Hepatocyte (in vitro differentiated cells): ENCODE results near the gene KRT16. TPM values are rescaled to one million over a fixed set of nuclear protein-coding genes. Genes with fewer than 3 reads are reported as not detected.

Experiments used
- DNase-seq: peaks from one replicate; pipeline ENCODE4 v3.0.0-alpha.2; 2016; ENCODE audit warnings: low spot score
- H2AFZ ChIP-seq: fragments of 200-600 bp; sonication (generic); 2 replicates; pipeline ENCODE4 v1.6.0; 2016; ENCODE audit warnings: antibody characterized with exemption, mild to moderate bottlenecking
- H3K27ac ChIP-seq: fragments of 200-600 bp; sonication (generic); 2 replicates; pipeline ENCODE4 v1.5.1; 2016; ENCODE audit warnings: mild to moderate bottlenecking
- H3K27me3 ChIP-seq: fragments of 200-600 bp; sonication (generic); 2 replicates; pipeline ENCODE4 v1.6.1; 2016
- H3K36me3 ChIP-seq: fragments of 200-600 bp; sonication (generic); replicated peaks from 2 replicates; pipeline ENCODE4 v1.5.1; 2016; ENCODE audit warnings: low read depth; ENCODE audit not compliant: insufficient read depth
- H3K4me1 ChIP-seq: fragments of 200-600 bp; sonication (generic); 2 replicates; pipeline ENCODE4 v1.5.1; 2016; ENCODE audit warnings: mild to moderate bottlenecking, moderate library complexity; ENCODE audit not compliant: insufficient read depth
- H3K4me2 ChIP-seq: fragments of 200-600 bp; sonication (generic); 2 replicates; pipeline ENCODE4 v1.6.0; 2016
- H3K4me3 ChIP-seq: fragments of 200-600 bp; sonication (generic); 2 replicates; pipeline ENCODE4 v1.5.1; 2016; ENCODE audit warnings: mild to moderate bottlenecking
- H3K79me2 ChIP-seq: fragments of 200-600 bp; sonication (generic); 2 replicates; pipeline ENCODE4 v1.6.0; 2017; ENCODE audit warnings: mild to moderate bottlenecking
- H3K9me2 ChIP-seq: fragments of 200-600 bp; sonication (generic); replicated peaks from 2 replicates; pipeline ENCODE4 v1.6.0; 2017; ENCODE audit warnings: mild to moderate bottlenecking; ENCODE audit not compliant: insufficient read depth
- H3K9me3 ChIP-seq: fragments of 200-600 bp; sonication (generic); 2 replicates; pipeline ENCODE4 v1.5.1; 2016; ENCODE audit warnings: low read depth, mild to moderate bottlenecking
- H4K20me1 ChIP-seq: fragments of 200-600 bp; sonication (generic); 2 replicates; pipeline ENCODE4 v1.6.0; 2016; ENCODE audit warnings: mild to moderate bottlenecking; ENCODE audit not compliant: insufficient read depth, poor library complexity, severe bottlenecking
- EZH2 ChIP-seq: fragments of 200-600 bp; sonication (generic); IDR thresholded peaks from 2 replicates; pipeline ENCODE4 v1.6.1; 2016; ENCODE audit warnings: antibody characterized with exemption, mild to moderate bottlenecking, borderline replicate concordance
- EZH2phosphoT487 ChIP-seq: fragments of 200-600 bp; sonication (generic); IDR thresholded peaks from one replicate; pipeline ENCODE4 v1.6.1; 2018; ENCODE audit warnings: antibody characterized with exemption, mild to moderate bottlenecking, low read depth, moderate library complexity; ENCODE audit not compliant: unreplicated experiment, severe bottlenecking
- WGBS: methylation state at CpG from one replicate; pipeline ENCODE4 v1.1.6; 2016; ENCODE audit warnings: low lambda C conversion rate; ENCODE audit errors: missing lambda C conversion rate; 5-methylcytosine and 5-hydroxymethylcytosine counted together
- polyA plus RNA-seq: library from polyadenylated mRNA; unstranded; fragments of >200 nt; fragmentation: Nextera tagmentation; extraction: Ambion mirVana; gene quantifications from 2 replicates; pipeline ENCODE4 v1.2.1, GENCODE V29; 2016
- total RNA-seq: library from RNA; depleted of rRNA; stranded (reverse); fragments of >200 nt; gene quantifications from 2 replicates; pipeline ENCODE4 v1.2.3, GENCODE V29; 2014
- TF ChIP-seq, protein P1 (sequence below): fragments of 200-600 bp; sonication (generic); IDR thresholded peaks from 2 replicates; pipeline ENCODE4 v1.5.1; 2016; ENCODE audit warnings: antibody characterized with exemption, mild to moderate bottlenecking; ENCODE audit not compliant: poor library complexity

The KRT16 gene
- total and polyA plus RNA-seq, 2 experiments from 2014 or later = 0.90 to 2.5 TPM

GRCh38 chr17:41639492-41640473 lies 27.2 kb upstream of the KRT16 start:
- DNase-seq = no peak
- peaks cover 16% of the 10 kb centered on the region for H3K4me1 ChIP-seq
- H3K27me3 ChIP-seq = no peaks in the 10 kb centered on the region
- no peaks in the 10 kb centered on the region for H3K9me2 ChIP-seq
- 89% methylated on average over 7 of the region's 7 CpGs for WGBS
- H3K4me3 ChIP-seq = no peak overlapping the region
- H3K79me2 ChIP-seq = no peaks in the 10 kb centered on the region
- no peak overlapping the region for H2AFZ ChIP-seq
- no peak overlapping the region for H3K4me2 ChIP-seq
- H3K27ac ChIP-seq = no peak overlapping the region
- TF ChIP-seq, protein P1, sequence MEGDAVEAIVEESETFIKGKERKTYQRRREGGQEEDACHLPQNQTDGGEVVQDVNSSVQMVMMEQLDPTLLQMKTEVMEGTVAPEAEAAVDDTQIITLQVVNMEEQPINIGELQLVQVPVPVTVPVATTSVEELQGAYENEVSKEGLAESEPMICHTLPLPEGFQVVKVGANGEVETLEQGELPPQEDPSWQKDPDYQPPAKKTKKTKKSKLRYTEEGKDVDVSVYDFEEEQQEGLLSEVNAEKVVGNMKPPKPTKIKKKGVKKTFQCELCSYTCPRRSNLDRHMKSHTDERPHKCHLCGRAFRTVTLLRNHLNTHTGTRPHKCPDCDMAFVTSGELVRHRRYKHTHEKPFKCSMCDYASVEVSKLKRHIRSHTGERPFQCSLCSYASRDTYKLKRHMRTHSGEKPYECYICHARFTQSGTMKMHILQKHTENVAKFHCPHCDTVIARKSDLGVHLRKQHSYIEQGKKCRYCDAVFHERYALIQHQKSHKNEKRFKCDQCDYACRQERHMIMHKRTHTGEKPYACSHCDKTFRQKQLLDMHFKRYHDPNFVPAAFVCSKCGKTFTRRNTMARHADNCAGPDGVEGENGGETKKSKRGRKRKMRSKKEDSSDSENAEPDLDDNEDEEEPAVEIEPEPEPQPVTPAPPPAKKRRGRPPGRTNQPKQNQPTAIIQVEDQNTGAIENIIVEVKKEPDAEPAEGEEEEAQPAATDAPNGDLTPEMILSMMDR = no peak
- TF ChIP-seq EZH2 (no peak), EZH2phosphoT487 (no peak)
- H3K9me3 ChIP-seq = no peaks in the 10 kb centered on the region
- no peaks in the 10 kb centered on the region for H4K20me1 ChIP-seq
- no peaks in the 10 kb centered on the region for H3K36me3 ChIP-seq

- no peak for DNase-seq
- Histone ChIP-seq H3K79me2 (no peaks in the 10 kb centered on the region), H3K27ac (no peak overlapping the region), H3K9me2 (no peaks in the 10 kb centered on the region), H3K9me3 (no peaks in the 10 kb centered on the region), H4K20me1 (no peaks in the 10 kb centered on the region), H3K4me2 (no peak overlapping the region), H2AFZ (no peak overlapping the region), H3K4me3 (no peak overlapping the region), H3K27me3 (no peaks in the 10 kb centered on the region), H3K4me1 (peaks cover 19% of the 10 kb centered on the region), H3K36me3 (no peaks in the 10 kb centered on the region)
- TF ChIP-seq, protein P1 = no peak
- TF ChIP-seq EZH2 (no peak), EZH2phosphoT487 (no peak)
- 85% methylated on average over 6 of the region's 6 CpGs for WGBS
These were observed 26.4 kb upstream of the KRT16 start for GRCh38 chr17:41638941-41639340.

- 83% methylated on average over 4 of the region's 5 CpGs for WGBS
- H3K79me2 ChIP-seq = no peaks in the 10 kb centered on the region
- H3K9me3 ChIP-seq = no peaks in the 10 kb centered on the region
- no peaks in the 10 kb centered on the region for H3K9me2 ChIP-seq
- peaks cover 19% of the 10 kb centered on the region for H3K4me1 ChIP-seq
- H3K4me2 ChIP-seq = no peak overlapping the region
- no peak for DNase-seq
- no peak overlapping the region for H2AFZ ChIP-seq
- no peaks in the 10 kb centered on the region for H3K36me3 ChIP-seq
- H4K20me1 ChIP-seq = no peaks in the 10 kb centered on the region
- H3K27ac ChIP-seq = no peak overlapping the region
- TF ChIP-seq, protein P1 = no peak
- TF ChIP-seq EZH2 = no peak
- TF ChIP-seq EZH2phosphoT487 = no peak
- H3K4me3 ChIP-seq = no peak overlapping the region
- H3K27me3 ChIP-seq = no peaks in the 10 kb centered on the region
These were observed 25.6 kb upstream of the KRT16 start for GRCh38 chr17:41638194-41638593.
